GM19395 (cell line): ENCODE measurements around the gene TMEM205.
"Not testable (repeated sequence)": the region's sequence is repeated elsewhere in the genome, so short reads cannot be mapped to it uniquely, and the experiment has no call there.

Source experiments
- ATAC-seq: cut with Tn5 transposase; IDR thresholded peaks from one replicate; pipeline ENCODE4 v1.9.1; 2021; ENCODE audit warnings: mild to moderate bottlenecking, moderate library complexity; ENCODE audit not compliant: unreplicated experiment

The TMEM205 gene

DNA sequence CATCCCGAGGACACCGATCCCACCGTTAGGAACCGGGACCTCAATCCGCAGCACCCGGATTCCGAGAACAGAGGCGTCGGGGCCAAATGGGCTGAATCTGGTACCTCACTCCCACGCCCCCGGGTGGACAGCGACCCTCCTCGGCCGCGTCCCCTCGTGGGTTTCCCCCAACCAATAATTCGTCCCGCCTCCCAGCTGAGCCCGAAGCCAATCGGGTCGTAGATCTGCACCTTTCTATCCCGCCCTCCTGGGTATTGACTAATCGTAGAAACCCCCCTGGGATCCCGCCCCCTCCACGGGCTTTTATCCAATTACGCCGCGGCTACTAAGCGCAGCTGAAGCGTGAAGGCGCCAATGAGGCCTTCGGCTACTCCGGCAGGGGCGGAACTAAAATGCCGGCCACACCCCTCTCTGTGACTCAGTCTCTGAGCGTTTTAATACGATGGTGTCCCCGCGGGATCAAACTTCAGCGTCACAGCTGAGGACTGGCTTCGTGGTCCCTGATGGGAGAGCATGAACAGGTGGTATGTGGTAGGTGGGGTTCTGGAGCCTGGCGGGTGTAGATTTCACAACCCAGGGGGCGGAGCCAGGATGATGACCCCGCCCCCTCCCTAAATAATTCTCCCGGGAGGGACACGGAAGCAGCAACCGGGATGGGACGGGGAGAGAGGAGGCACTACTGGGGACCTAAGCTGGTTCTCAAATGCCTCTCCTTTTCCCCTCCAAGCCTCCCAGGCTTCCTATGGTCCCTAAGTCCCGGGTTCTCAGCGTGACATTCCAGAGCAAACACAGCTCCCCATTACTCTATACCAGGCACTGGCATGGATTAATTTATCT is at the start of gene TMEM205, which contains the start of gene CCDC159:
TSS of gene TMEM205 (minus strand) at position 165 of the 837 bp plus-strand sequence. CDS start 649 bp downstream, outside the sequence.
TSS of gene CCDC159 (plus strand) at position 416 of the 837 bp plus-strand sequence. CDS start at position 504, 88 bp downstream.
- peak; percentile 87 for ATAC-seq

DNA sequence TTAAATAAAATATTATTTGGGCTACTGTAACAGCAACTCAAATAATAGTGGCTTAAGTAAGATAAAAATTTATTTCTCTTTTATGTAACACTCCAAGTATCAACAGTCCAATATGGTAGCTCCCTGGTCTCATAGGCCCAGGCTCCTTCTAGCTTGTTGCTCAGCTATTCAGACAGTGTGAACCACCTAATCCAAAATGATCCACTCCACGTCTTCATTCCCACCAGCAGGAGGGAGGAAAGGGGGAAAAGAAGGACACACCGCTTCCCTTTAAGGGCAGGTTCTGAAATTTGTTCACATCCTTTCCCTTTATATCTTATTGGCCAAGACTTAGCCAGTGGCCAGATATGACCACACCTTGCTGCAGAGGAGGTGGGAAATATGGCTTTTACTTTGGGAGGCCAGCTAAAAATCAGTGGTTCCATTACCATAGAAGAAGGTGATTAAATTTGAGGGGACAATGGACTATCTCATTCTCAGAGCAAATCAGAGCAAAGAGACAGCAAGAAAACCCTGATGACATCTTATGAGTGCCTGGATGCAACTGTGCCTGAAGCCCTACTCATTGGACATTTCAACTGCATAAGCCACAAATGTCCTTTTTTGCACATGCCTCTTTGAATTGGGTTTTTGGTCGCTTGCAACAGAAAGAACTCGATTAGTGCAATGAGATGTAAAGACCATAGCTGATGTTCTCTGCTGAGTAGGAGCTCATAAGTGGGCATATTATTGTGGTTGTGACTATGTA is 45.0 kb upstream of the TMEM205 start:
- ATAC-seq, result no peak

DNA sequence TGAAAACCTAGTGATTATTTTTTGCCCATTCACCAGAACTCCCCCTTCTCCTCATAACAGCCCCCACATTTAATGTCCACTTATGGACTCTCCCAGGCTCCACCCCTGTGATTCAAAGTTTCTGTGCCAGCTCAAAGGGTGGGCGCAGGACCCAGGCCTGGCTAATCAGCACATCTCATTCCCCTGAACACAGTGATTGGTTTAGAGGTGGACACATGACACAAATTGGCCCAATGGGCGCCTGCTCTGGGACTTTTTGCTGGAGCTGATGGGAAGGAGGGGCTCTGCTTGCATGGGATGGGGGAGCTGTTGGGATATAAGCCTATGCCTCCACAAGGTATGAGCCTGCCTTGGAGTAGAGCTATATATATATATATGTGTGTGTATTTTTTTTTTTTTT is 44.3 kb upstream of the TMEM205 start:
- ATAC-seq, result no peak

DNA sequence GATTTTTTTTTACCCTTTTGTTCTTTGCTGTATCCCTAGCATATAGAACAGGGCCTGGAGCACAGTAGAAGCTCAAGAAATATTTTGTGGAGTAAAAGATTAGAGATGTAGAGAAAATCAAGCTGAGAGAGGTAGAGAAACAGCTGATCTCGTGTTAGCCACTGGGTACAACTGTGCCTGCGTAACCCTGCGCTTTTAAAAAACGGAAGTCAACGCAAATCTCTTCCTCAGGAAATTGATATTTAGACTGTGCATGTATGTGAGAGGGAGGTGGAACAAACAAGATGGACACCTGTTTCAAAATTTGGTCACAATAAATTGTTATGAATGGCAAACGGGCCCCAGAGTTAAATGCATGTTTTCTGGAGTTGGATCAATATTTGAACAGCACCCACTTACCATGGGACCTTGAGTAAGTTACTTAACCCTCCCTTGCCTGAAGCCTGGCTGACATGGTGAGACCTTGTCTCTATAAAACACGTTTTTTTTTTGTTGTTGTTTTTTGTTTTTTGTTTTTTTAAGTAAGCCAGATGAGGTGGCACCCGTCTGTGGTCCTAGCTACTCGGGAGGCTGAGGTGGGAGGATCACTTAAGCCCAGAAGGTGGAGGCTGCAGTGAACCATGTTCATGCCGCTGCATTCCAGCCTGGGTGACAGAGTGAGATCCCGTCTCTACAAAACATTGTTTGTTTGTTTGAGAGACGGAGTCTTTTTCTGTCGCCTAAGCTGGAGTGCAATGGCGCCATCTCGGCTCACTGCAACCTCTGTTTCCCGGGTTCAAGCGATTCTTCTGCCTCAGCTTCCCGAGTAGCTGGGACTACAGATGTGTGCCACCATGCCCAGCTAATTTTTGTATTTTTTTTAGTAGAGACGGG is 41.3 kb upstream of the TMEM205 start:
- ATAC-seq, result no peak

DNA sequence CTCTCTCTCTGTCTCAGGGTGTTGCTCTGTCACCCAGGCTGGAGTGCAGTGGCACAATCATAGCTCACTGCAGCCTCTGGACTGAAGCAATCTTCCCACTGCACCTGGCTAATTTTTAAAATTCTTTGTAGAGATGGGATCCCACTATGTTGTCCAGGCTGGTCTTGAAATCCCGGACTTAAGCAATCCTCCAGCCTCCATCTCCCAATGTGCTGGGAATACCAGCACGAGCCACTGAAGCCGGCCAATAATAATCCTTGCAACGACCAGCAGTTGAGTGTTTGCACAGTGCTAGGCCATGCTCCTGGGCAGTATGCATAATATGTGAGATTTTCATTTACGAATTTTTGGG is 38.7 kb upstream of the TMEM205 start:
- ATAC-seq, result no peak

DNA sequence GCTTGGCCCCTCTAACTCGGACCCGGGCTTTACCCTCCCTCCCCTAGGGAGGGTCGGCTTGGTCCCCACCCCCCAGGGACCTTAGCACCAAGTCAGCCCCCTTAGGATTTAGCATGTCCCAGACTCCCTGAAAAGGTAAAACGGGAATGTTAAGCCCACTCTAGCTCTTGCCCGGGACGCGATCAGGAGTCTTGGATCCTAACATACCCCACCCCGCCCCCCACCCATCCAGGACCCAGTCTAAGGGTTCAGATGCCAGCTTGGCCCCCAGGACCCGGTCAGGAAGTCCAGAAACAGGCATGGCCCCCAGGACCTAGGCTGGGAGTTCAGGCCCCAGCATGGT is 37.6 kb upstream of the TMEM205 start:
- no peak for ATAC-seq

DNA sequence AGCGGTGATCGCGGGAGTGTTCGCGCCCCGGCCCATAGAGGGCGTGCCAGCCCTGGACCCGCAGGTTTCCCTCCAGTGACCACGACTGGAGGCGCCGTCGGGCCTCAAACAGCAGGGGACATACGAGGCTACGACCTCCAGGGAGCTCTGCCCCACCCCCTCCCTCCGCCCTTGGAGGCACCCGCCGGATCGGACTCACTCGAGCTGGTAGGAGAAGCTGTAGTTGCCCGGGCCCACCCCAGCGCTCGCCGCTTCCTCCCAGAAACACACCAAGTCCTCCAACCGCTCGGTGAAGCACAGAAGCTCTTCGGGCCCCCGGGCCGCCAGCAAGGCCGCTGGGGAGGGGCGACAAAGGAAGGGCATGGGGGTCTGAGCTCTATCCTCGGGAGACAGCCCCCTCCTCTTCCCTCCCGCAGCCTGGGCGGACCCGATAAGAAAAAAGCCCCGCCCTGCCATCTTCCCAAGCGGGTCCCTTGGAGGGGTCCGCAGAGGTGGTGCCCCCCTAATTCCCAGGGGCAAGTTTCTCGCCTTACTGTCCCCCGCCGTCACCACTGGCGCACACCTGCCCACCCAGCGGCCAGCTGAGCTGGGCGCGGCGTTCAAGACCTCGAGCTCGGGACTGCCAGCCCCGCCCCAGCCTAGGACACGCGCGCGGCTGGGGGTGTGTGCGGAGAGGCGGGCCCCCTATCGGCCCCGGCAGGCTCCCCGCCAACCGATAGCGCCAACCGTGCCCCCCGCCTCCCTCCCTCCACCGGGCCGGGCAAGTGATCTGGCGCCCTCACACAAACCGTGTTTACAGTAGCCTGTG is 37.0 kb upstream of the TMEM205 start:
- no peak for ATAC-seq

DNA sequence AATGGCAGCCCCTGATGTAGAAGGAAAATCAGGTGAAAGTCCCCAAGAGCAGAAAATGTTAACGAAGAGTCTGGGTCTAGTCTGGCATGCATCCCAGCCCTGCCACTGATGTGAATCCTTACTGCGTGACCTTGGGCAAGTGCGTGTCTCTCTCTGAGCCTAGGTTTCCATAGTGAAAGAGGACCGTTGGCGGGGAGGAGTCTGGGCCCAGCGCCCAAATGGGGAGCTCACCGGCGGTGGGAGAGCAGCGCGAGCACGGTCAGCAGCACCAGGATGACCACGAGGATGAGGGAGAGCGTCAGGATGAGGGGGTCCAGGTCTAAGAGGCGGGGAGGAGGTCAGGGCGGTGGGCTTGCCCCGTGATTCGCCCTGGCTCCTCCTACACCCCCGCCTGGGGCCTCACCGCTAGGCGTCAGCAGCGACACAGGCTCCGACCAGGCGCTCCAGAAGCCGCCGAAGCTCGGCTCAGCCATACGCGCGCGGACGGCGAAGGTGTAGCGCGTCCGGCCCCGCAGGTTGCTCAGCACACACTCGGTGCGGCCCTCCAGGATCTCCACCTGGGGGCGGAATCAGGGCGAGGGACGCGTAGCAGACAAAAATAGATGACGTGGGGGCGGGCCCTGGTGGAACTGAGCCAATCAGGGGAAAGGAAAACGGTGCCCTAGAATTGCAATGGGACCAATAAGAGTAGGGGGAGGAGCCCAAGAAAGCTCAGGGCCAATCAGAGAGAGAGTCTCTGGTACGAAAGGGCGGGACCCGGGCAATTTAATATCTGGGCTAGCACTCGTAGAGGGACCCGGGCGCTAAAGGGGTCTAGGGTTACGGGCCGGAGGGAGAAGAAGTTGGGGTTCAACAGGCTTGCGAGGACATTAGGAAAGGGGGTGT is 34.8 kb upstream of the TMEM205 start:
- peak; percentile 81 for ATAC-seq

DNA sequence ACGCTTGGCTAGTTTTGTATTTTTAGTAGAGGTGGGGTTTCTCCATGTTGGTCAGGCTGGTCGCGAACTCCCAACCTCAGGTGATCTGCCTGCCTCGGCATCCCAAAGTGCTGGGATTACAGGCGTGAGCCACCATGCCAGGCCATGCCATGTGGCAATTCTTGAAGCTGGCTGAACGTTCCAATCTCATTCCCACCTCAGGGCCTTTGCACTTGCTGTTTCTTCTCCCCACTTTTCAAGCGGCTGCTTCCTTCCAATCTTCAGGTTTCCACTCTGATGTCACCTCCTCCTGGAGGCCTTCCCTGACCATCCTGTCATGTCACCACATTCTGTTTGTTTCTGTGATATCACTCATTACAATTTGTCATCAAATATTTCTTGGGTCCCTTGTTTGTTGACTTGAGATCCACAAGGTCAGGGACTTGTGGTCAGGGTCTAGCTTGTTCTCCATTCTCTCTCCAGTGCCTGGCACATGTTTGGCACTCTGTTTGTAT is 33.8 kb upstream of the TMEM205 start:
- ATAC-seq, result no peak

DNA sequence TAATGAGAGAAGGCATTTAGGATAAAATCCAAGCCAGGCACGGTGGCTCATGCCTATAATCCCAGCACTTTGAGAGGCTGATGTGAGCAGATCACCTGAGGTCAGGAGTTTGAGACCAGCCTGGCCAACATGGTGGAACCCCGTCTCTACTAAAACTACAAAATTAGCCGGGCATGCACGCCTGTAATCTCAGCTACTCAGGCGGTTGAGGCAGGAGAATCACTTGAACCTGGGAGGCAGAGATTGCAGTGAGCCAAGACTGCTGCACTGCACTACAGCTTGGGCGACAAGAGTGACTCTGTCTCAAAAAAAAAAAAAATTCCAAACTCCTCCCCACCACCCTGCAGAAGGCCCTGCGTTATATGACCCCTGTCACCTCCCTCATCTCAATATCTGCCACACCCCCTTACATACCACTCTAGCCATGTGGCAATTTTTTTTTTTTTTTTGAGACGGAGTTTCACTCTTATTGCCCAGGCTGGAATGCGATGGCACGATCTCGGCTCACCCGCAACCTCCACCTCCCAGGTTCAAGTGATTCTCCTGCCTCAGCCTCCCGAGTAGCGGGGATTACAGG is 33.3 kb upstream of the TMEM205 start:
- ATAC-seq, result not testable (repeated sequence)

DNA sequence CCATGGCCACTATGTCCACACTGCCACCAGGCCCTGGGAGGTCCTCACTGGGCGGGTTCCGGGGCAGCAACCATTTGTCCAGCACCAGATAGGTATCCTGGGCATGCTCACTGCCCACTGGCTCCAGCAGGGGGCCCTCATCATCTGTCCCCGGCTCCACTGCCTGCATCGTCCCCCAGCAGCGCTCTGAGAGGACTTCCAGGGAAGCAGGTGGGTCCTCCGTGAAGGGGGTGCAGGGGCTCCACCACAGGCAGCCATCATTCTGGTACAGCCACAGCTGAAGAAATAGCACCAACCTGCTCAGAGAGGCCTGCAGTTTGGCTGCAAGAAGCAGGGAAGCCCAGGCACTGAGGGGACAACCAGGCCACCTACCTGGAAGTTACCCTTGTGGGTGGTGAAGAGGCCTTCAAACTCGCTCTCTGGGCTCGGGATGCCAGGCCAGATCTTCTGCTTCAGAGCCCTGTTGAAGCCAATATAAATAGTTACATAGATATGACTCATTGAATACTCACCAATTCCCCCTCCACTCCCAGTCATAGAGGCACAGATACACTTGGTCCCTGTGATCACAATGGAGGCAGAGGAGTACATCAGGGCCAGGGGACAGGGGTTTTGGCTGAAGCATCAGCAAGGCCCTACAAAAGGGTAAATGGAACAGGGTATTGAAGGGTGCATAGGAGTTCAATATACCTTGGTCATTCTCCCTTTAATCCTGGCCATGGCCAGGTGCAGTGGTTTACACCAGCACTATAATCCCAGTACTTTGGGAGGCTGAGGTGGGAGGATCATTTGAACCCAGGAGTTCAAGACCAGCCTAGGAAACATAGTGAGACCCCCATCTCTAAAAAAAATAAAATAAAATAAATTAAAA is 32.5 kb upstream of the TMEM205 start:
- no peak for ATAC-seq

DNA sequence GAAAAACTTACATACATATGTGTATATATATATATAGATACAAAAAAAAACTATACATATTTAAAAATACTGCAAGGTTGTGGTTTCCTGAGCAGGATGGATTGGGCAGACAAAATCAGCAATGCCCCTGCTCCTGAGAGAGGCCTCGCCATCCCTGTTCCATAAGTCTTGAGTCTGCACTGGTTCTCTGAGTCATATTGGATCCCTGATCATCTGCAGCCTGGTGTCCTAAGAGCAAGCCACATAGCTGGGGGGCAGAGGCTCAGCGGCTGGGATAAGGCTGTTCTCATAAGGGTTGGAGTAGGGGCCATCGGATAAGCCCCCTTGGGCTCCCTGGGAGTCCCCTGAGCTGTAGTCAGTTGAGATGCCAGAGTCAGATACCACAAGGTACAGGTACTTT is 31.7 kb upstream of the TMEM205 start:
- ATAC-seq, result no peak

DNA sequence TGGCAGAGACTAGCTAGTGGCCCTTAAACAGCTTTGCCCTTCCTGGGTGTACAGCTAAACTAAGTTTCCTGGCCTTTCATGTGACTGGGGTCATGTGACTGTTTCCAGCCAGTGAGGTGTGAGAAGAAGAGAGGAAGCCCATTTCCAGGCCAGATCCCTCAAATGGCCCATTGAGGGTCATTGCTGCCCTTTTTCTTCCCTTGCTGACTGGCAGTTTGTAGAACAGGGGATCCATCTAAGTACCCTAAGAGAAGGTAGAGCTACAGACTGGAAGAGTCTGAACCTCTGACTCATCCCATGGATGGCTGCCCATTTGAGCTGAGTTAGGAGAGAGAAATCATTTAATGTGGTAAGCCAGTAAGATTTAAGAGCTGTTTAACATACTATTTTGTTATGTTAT is 31.2 kb upstream of the TMEM205 start:
- ATAC-seq, result no peak

DNA sequence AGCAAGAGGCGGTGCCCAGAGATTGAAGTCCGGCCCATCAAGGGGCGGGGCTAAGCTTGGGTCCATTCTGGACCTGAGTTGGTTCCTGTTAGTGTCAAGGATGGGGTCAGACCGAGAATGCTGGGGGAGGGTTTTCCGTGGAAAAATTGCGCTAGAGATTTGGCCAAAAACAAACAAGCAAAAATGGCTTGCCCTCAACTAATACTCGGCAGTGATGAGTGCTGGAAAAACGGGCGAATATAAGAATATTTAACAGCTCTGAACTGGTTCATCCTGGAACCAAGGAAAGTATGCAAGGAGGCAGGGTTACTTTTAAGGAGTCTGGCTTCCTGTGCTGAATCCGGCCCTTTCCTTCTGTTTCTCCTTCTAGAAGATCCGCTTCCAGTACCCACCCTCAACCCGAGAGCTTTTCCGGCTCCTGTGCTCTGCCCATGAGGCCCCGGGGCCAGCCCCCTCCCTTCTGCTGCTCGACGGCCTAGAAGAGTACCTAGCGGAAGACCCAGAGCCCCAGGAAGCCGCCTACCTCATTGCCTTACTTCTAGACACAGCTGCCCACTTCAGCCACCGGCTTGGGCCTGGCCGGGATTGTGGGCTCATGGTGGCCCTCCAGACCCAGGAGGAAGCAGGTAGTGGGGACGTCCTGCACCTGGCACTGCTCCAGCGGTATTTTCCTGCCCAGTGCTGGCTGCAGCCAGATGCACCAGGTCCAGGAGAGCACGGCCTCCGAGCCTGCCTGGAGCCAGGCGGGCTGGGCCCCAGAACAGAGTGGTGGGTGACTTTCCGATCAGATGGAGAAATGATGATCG is 29.3 kb upstream of the TMEM205 start:
- ATAC-seq, result peak; percentile 33

DNA sequence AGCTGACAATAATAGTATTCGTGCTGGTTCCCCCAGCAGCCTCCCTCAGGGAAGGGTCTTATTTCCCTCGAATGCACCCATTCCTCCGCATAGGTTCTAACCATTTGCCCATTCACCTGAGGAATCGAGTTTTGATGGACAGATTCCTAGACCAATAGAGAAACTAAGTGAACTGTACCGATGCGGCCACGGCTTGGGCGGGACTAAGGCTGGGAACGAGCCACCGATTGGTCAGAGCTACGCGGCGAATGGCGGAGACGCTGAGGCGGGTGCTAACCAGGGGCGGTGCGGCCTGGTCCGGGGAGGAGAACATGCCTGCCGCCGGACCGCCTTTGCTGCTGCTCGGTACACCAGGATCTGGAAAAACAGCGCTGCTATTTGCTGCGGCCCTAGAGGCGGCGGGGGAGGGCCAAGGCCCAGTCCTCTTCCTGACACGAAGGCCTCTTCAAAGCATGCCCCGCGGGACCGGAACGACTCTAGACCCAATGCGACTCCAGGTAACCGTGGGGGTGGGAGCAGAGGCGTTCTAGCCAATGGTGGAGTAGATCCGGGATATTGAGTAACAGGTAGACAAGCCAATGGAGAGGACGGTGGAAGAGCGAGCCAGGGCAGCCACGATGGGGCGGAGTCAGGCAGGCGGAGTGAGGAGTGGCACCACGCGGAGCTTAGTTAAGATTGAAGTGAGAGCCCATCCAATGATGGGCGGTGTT is 28.5 kb upstream of the TMEM205 start, which contains the start of gene SWSAP1:
TSS of gene SWSAP1 (plus strand) at position 234 of the 710 bp plus-strand sequence. CDS start at position 249, 15 bp downstream.
- ATAC-seq, result peak; percentile 86

DNA sequence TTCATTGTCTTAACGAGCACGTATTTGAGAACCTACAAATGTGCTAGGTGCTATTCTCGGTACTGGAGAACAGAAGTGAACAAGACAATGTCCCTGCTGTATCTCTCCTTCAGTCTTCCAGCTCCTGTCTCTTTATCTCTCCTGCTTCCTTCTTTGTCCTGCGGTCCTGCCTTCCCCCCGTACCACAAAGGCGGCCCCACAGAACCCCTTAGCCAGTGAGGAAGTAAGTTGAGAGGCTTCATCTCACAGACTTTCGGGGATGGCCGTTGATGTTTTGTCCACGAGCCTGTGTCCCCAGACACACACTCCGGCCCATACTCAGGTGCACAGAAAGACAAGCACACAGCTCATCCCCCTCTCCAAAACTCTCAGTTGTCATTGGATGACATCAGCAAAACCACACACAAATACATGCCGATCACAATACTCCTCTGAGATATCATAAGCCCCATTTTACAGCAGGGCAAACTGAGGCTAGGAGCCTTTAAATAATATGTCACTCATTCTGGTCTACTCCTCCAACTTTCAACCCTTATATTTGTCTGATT is 27.9 kb upstream of the TMEM205 start:
- ATAC-seq, result no peak
